ENCODE data around the gene CRTAC1. TPM values are rescaled to one million over a fixed set of nuclear protein-coding genes. Genes with fewer than 3 reads are reported as not detected.

CRTAC1 gene
- total RNA-seq, 4 donors from 2014 or later: 0.41 to 0.79 TPM; not detected in 2

GRCh38 chr10:97974526-97975525, 55.6 kb downstream of the CRTAC1 start:
- intact Hi-C loops (cut with DNase I; ENCODE audit: low total_unique reads) (no loop called here), in situ Hi-C loops (cut with MboI; ENCODE audit: low pct_ligation_motif_present in 1 of 4, low pct_unique_long_range_greater_than_20kb in 1 of 4, low sequenced_read_pairs in 3 of 4) (no loop called here)
- no peaks in the 10 kb centered on the region for H3K36me3 ChIP-seq
- peaks cover 78% of the 10 kb centered on the region for H3K27me3 ChIP-seq
- DNase-seq: no peak
- no peaks in the 10 kb centered on the region for H3K9me3 ChIP-seq
- no peak for TF ChIP-seq POLR2AphosphoS5 (IDR thresholded peaks at IDR 0.05)
- TF ChIP-seq, protein P1, sequence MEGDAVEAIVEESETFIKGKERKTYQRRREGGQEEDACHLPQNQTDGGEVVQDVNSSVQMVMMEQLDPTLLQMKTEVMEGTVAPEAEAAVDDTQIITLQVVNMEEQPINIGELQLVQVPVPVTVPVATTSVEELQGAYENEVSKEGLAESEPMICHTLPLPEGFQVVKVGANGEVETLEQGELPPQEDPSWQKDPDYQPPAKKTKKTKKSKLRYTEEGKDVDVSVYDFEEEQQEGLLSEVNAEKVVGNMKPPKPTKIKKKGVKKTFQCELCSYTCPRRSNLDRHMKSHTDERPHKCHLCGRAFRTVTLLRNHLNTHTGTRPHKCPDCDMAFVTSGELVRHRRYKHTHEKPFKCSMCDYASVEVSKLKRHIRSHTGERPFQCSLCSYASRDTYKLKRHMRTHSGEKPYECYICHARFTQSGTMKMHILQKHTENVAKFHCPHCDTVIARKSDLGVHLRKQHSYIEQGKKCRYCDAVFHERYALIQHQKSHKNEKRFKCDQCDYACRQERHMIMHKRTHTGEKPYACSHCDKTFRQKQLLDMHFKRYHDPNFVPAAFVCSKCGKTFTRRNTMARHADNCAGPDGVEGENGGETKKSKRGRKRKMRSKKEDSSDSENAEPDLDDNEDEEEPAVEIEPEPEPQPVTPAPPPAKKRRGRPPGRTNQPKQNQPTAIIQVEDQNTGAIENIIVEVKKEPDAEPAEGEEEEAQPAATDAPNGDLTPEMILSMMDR (IDR thresholded peaks at IDR 0.05): no peak
- no peak for TF ChIP-seq EP300 (IDR thresholded peaks at IDR 0.05; ENCODE audit: low read depth)
- no peak overlapping the region for H3K27ac ChIP-seq
- WGBS, 2 donors (ENCODE audit: low coverage in 1 of 2): 25 to 40% methylated on average over 7 to 55 of the region's 57 CpGs
- H3K4me3 ChIP-seq: no peak overlapping the region
- no peaks in the 10 kb centered on the region for H3K4me1 ChIP-seq

GRCh38 chr10:97974100-97974499, 56.3 kb downstream of the CRTAC1 start:
- 55 to 68% methylated on average over 7 to 16 of the region's 16 CpGs for WGBS, 2 donors (ENCODE audit: low coverage in 1 of 2)

DNA sequence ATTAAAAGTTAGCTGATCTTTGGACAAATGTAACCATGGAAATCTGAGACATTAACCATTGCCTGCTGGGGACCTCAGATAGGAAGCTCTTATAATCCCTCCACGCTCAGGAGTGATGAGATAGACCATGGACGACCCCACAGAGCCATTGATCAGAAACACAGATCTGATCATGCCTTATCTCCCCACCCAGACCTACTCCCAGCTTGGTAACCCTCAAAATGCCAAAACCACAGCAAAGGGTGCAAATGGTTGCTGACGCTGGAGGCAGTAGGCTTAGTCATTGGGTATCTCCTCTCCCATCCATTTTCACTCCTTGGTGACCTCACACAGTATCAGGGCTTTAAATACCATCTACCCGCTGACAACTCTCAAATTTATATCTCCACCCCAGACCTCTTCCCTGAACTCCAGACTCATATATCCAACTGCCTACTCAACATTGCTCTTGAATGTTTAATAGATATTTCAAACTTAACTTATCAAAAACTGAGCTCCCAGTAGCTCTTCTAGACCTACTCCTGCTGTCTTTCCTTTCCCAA, 60.8 kb downstream of the CRTAC1 start:
- TF ChIP-seq, protein P1 (IDR thresholded peaks at IDR 0.05): no peak
- no peak for TF ChIP-seq POLR2A (IDR thresholded peaks at IDR 0.05)
- no peak for TF ChIP-seq POLR2AphosphoS5 (IDR thresholded peaks at IDR 0.05)
- no peaks in the 10 kb centered on the region for H3K9me3 ChIP-seq
- no peak for DNase-seq
- H3K36me3 ChIP-seq: no peaks in the 10 kb centered on the region
- H3K27me3 ChIP-seq: peaks cover 52% of the 10 kb centered on the region
- in situ Hi-C loops (cut with MboI; ENCODE audit: low pct_ligation_motif_present in 1 of 4, low pct_unique_long_range_greater_than_20kb in 1 of 4, low sequenced_read_pairs in 3 of 4): no loop called here
- 65 to 71% methylated on average over 2 to 4 of the region's 4 CpGs for WGBS, 2 donors (ENCODE audit: low coverage in 1 of 2)
- no peaks in the 10 kb centered on the region for H3K4me1 ChIP-seq
- no peak overlapping the region for H3K27ac ChIP-seq
- no peak overlapping the region for H3K4me3 ChIP-seq
- intact Hi-C loops (cut with DNase I; ENCODE audit: low total_unique reads): no loop called here

More at GRCh38 chr10:97974100-97974499, 56.3 kb downstream of the CRTAC1 start:
- Histone ChIP-seq H3K27me3 (peaks cover 74% of the 10 kb centered on the region), H3K9me3 (no peaks in the 10 kb centered on the region), H3K4me1 (no peaks in the 10 kb centered on the region), H3K36me3 (no peaks in the 10 kb centered on the region), H3K27ac (no peak overlapping the region), H3K4me3 (no peak overlapping the region)
- no peak for DNase-seq
- intact Hi-C loops (cut with DNase I; ENCODE audit: low total_unique reads): no loop called here
- in situ Hi-C loops (cut with MboI; ENCODE audit: low pct_ligation_motif_present in 1 of 4, low pct_unique_long_range_greater_than_20kb in 1 of 4, low sequenced_read_pairs in 3 of 4): no loop called here
- TF ChIP-seq, protein P1 (IDR thresholded peaks at IDR 0.05): no peak
- TF ChIP-seq POLR2AphosphoS5 (IDR thresholded peaks at IDR 0.05) (no peak), EP300 (IDR thresholded peaks at IDR 0.05; ENCODE audit: low read depth) (no peak), POLR2A (IDR thresholded peaks at IDR 0.05) (no peak)

DNA sequence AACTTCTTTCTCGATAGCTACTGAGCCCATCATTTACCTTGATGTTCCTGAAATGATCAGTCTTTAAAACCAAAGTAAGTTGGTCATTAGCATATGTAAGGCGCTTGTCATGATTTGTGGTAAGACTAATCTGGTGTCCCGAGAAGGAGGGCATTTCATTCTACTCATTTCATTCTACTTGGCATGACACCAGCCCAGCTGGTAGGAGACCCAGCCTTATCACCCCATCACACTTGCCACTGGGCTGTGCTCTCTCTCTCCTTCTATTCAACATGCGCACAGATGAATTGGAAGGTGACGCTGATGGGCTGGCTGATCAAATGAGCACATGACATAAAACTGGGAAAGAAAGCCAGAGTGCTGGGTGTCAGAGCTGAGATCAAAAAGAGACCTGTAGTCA, 65.7 kb downstream of the CRTAC1 start:
- Histone ChIP-seq H3K4me1 (no peaks in the 10 kb centered on the region), H3K9me3 (no peaks in the 10 kb centered on the region), H3K27ac (no peak overlapping the region), H3K27me3 (peaks cover 50% of the 10 kb centered on the region), H3K4me3 (no peak overlapping the region), H3K36me3 (no peaks in the 10 kb centered on the region)
- intact Hi-C loops (cut with DNase I; ENCODE audit: low total_unique reads) (no loop called here), in situ Hi-C loops (cut with MboI; ENCODE audit: low pct_ligation_motif_present in 1 of 4, low pct_unique_long_range_greater_than_20kb in 1 of 4, low sequenced_read_pairs in 3 of 4) (no loop called here)
- TF ChIP-seq POLR2A (IDR thresholded peaks at IDR 0.05) (no peak), EP300 (IDR thresholded peaks at IDR 0.05; ENCODE audit: low read depth) (no peak), POLR2AphosphoS5 (IDR thresholded peaks at IDR 0.05) (no peak)
- TF ChIP-seq, protein P1 (IDR thresholded peaks at IDR 0.05): no peak
- DNase-seq: no peak
- WGBS, 2 donors (ENCODE audit: low coverage in 1 of 2): 82% methylated on average over 2 to 5 of the region's 5 CpGs

Data from transverse colon (tissue), 4 donors.